ENCODE results near the gene TAGLN3. TPM values are rescaled to one million over a fixed set of nuclear protein-coding genes. Genes with fewer than 3 reads are reported as not detected.

Gene TAGLN3
- total RNA-seq, 3 donors from 2014 or later (not counting 1 experiment from before 2014, with no cell fraction given): not detected

DNA sequence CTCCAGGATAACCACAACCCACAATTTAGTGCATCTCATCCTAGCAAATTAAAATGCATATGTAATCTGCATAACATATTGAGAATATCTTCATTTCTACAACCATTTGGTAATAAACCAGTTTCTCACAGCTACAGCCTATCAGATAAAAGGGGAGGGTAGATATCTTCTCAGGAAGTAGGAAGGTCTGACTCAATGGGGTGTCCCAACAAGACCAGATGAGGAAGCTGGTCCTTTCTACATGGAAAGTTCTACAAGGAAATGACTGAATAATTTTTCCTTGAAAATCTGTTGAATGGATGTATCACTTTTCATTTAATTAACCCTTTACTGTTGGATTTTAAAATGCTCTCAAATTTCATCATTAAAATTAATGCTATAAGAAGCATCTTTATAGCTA, 18.4 kb downstream of the TAGLN3 start:
- Histone ChIP-seq H3K27ac (ENCODE audit: low read length) (no peak overlapping the region), H3K4me3 (ENCODE audit: low read length) (no peak overlapping the region), H3K9me3 (ENCODE audit: control insufficient read depth, insufficient read depth, low read length) (no peaks in the 10 kb centered on the region), H3K4me1 (ENCODE audit: control insufficient read depth, insufficient read depth, low read length) (peaks cover 5% of the 10 kb centered on the region), H3K36me3 (ENCODE audit: control insufficient read depth, insufficient read depth, low read length) (no peaks in the 10 kb centered on the region), H3K27me3 (ENCODE audit: control insufficient read depth, insufficient read depth, low read length) (no peaks in the 10 kb centered on the region)
- ATAC-seq (no peak), DNase-seq (no peak)
- intact Hi-C loops (cut with micrococcal nuclease): no loop called here
- Mint-ChIP-seq H3K9me3 (no peaks in the 10 kb centered on the region), H3K4me1 (peaks cover 0 to 3% of the 10 kb centered on the region in 2 donors), H3K36me3 (no peaks in the 10 kb centered on the region), H3K27me3 (ENCODE audit: low read depth in 2 of 2) (no peaks in the 10 kb centered on the region), H3K4me3 (no peak overlapping the region), H3K27ac (no peak overlapping the region)
- TF ChIP-seq, protein P1, sequence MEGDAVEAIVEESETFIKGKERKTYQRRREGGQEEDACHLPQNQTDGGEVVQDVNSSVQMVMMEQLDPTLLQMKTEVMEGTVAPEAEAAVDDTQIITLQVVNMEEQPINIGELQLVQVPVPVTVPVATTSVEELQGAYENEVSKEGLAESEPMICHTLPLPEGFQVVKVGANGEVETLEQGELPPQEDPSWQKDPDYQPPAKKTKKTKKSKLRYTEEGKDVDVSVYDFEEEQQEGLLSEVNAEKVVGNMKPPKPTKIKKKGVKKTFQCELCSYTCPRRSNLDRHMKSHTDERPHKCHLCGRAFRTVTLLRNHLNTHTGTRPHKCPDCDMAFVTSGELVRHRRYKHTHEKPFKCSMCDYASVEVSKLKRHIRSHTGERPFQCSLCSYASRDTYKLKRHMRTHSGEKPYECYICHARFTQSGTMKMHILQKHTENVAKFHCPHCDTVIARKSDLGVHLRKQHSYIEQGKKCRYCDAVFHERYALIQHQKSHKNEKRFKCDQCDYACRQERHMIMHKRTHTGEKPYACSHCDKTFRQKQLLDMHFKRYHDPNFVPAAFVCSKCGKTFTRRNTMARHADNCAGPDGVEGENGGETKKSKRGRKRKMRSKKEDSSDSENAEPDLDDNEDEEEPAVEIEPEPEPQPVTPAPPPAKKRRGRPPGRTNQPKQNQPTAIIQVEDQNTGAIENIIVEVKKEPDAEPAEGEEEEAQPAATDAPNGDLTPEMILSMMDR (IDR thresholded peaks at IDR 0.05): no peak

DNA sequence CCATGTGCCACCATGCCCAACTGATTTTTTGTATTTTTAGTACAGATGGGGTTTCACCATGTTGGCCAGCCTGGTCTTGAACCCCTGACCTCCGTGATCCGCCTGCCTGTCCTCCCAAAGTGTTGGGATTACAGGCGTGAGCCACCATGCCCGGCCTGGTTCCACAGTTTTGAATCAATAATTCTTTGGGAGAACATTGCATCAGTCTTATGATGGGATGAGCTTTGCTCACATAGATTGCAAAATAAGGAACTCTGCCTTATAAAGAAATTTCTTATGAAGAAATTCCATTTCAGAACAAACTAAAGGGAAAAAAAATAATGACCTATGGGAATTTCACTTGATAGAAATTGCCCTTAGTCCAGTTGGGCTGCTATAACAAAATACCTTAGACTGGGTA, 20.0 kb downstream of the TAGLN3 start:
- no peaks in the 10 kb centered on the region for H3K4me1 ChIP-seq (ENCODE audit: control insufficient read depth, insufficient read depth, low read length)
- Mint-ChIP-seq H3K27ac (no peak overlapping the region), H3K4me3 (no peak overlapping the region), H3K9me3 (no peaks in the 10 kb centered on the region), H3K36me3 (no peaks in the 10 kb centered on the region), H3K27me3 (ENCODE audit: low read depth in 2 of 2) (no peaks in the 10 kb centered on the region), H3K4me1 (peaks cover 0 to 2% of the 10 kb centered on the region in 2 donors)
- no peak overlapping the region for H3K4me3 ChIP-seq (ENCODE audit: low read length)
- intact Hi-C loops (cut with micrococcal nuclease): no loop called here
- H3K36me3 ChIP-seq (ENCODE audit: control insufficient read depth, insufficient read depth, low read length): no peaks in the 10 kb centered on the region
- no peak for DNase-seq
- H3K27me3 ChIP-seq (ENCODE audit: control insufficient read depth, insufficient read depth, low read length): no peaks in the 10 kb centered on the region
- ATAC-seq: no peak
- TF ChIP-seq, protein P1 (IDR thresholded peaks at IDR 0.05): no peak
- WGBS (ENCODE audit: insufficient coverage): 93% methylated on average over 4 of the region's 4 CpGs
- no peaks in the 10 kb centered on the region for H3K9me3 ChIP-seq (ENCODE audit: control insufficient read depth, insufficient read depth, low read length)
- H3K27ac ChIP-seq (ENCODE audit: low read length): no peak overlapping the region

DNA sequence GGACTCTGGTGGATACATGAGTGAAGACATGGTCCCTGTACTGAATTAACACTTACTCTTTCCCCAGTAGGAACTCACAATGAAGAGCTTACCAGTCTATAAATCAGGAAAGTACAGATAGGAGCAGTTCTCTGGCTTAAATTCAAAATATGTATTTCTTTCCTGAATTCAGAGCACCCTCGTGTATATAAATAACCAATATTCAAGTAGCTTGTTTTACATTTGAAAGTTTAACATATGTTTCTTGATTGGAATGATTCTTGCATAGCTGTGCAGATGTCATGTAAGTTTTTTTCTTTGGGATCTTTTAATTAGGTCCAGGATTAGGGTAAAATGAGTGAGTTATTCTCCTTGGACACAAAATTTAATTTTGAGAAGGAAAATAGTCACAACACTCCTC, 21.0 kb downstream of the TAGLN3 start:
- H3K4me1 ChIP-seq (ENCODE audit: control insufficient read depth, insufficient read depth, low read length): no peaks in the 10 kb centered on the region
- no peak overlapping the region for H3K4me3 Mint-ChIP-seq
- no peak for ATAC-seq
- H3K27ac Mint-ChIP-seq: no peak overlapping the region
- H3K36me3 Mint-ChIP-seq: no peaks in the 10 kb centered on the region
- TF ChIP-seq, protein P1 (IDR thresholded peaks at IDR 0.05): no peak
- H3K27me3 Mint-ChIP-seq (ENCODE audit: low read depth in 2 of 2): no peaks in the 10 kb centered on the region
- no peak overlapping the region for H3K4me3 ChIP-seq (ENCODE audit: low read length)
- H3K4me1 Mint-ChIP-seq: no peaks in the 10 kb centered on the region
- H3K27me3 ChIP-seq (ENCODE audit: control insufficient read depth, insufficient read depth, low read length): no peaks in the 10 kb centered on the region
- no peak for DNase-seq
- H3K9me3 Mint-ChIP-seq: no peaks in the 10 kb centered on the region
- WGBS (ENCODE audit: insufficient coverage): no CpG with 5 or more reads among the region's 1 CpG
- H3K27ac ChIP-seq (ENCODE audit: low read length): no peak overlapping the region
- H3K36me3 ChIP-seq (ENCODE audit: control insufficient read depth, insufficient read depth, low read length): no peaks in the 10 kb centered on the region
- intact Hi-C loops (cut with micrococcal nuclease): no loop called here
- no peaks in the 10 kb centered on the region for H3K9me3 ChIP-seq (ENCODE audit: control insufficient read depth, insufficient read depth, low read length)

DNA sequence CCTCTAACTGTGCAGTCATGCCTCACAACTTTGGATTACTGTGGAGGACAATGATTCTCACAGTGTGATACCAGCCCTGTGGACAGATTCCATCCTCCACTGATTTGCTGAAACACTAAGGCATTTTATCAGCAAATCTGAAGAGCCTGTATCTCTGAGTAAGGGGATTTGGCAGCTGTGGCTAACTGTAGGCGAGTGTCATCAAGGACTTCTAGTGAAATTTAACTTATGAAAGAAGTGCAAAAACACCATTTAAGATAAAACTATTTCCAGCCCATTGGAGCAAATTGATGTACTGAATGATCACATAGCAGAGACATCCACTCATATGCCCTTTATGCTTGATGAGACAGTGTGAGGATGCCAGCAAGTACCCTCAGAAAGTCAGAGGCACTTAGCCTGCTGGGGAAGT, 22.0 kb downstream of the TAGLN3 start:
- no peak for DNase-seq
- Mint-ChIP-seq H3K4me3 (no peak overlapping the region), H3K9me3 (no peaks in the 10 kb centered on the region), H3K36me3 (no peaks in the 10 kb centered on the region), H3K27me3 (ENCODE audit: low read depth in 2 of 2) (no peaks in the 10 kb centered on the region), H3K27ac (no peak overlapping the region), H3K4me1 (no peaks in the 10 kb centered on the region)
- H3K4me3 ChIP-seq (ENCODE audit: low read length): no peak overlapping the region
- ATAC-seq: no peak
- TF ChIP-seq, protein P1 (IDR thresholded peaks at IDR 0.05): no peak
- no peaks in the 10 kb centered on the region for H3K27me3 ChIP-seq (ENCODE audit: control insufficient read depth, insufficient read depth, low read length)
- no peaks in the 10 kb centered on the region for H3K9me3 ChIP-seq (ENCODE audit: control insufficient read depth, insufficient read depth, low read length)
- 78% methylated on average over 1 of the region's 1 CpG for WGBS (ENCODE audit: insufficient coverage)
- no peak overlapping the region for H3K27ac ChIP-seq (ENCODE audit: low read length)
- no peaks in the 10 kb centered on the region for H3K4me1 ChIP-seq (ENCODE audit: control insufficient read depth, insufficient read depth, low read length)
- no peaks in the 10 kb centered on the region for H3K36me3 ChIP-seq (ENCODE audit: control insufficient read depth, insufficient read depth, low read length)
- intact Hi-C loops (cut with micrococcal nuclease): no loop called here
